Lower leg skin (tissue), 4 donors: ENCODE data around the gene NOTCH4. TPM values are rescaled to one million over a fixed set of nuclear protein-coding genes. Genes with fewer than 3 reads are reported as not detected.

ENCODE experiments used
- DNase-seq, 2 donors: peaks; one replicate each; pipeline ENCODE4 v3.0.0-alpha.2; 2019; ENCODE audit warnings: low spot score in 2 of 2
- H3K4me3 ChIP-seq: fragments of 200-600 bp; sonication (generic); 2 replicates; pipeline ENCODE4 v1.5.1; 2017; ENCODE audit warnings: mild to moderate bottlenecking, low read depth; ENCODE audit not compliant: poor library complexity, severe bottlenecking
- POLR2A ChIP-seq, 2 donors: fragments of 450-650 bp; IDR thresholded peaks; one replicate each; pipeline ENCODE4 v1.6.1; 2016 to 2017; ENCODE audit warnings: antibody characterized with exemption in 2 of 2, mild to moderate bottlenecking in 1 of 2, moderate library complexity in 1 of 2
- WGBS, 2 donors: methylation state at CpG; one replicate each; pipeline ENCODE4 v1.1.5; 2018; 5-methylcytosine and 5-hydroxymethylcytosine counted together
- intact Hi-C: fragments of 100-400 bp; cut with DNase I; formaldehyde crosslinking; loops from one replicate; pipeline ENCODE4 v1.15.0; 2023; ENCODE audit warnings: low total_unique reads
- total RNA-seq, 4 donors: library from RNA; depleted of rRNA; stranded (reverse); fragments of >200 nt; gene quantifications; one replicate each; pipeline ENCODE4 v1.1.0, GENCODE V29; 2016
- TF ChIP-seq, protein P1 (sequence below), 3 donors: fragments of 450-650 bp; IDR thresholded peaks; one replicate each; pipeline ENCODE4 v1.5.1; 2016; ENCODE audit warnings: antibody characterized with exemption in 3 of 3, mild to moderate bottlenecking in 3 of 3, moderate library complexity in 2 of 3

Gene NOTCH4
- total RNA-seq, 4 donors from 2014 or later: 6.3 to 10.4 (median 7.8) TPM

GRCh38 chr6:32177788-32178546 lies 45.9 kb downstream of the NOTCH4 start, which contains the start of gene RNF5:
RNF5 (plus strand) TSS chr6:32178405; CDS start chr6:32178512, 107 bp downstream.
- TF ChIP-seq POLR2A (IDR thresholded peaks at IDR 0.05): no peak
- TF ChIP-seq, protein P1, sequence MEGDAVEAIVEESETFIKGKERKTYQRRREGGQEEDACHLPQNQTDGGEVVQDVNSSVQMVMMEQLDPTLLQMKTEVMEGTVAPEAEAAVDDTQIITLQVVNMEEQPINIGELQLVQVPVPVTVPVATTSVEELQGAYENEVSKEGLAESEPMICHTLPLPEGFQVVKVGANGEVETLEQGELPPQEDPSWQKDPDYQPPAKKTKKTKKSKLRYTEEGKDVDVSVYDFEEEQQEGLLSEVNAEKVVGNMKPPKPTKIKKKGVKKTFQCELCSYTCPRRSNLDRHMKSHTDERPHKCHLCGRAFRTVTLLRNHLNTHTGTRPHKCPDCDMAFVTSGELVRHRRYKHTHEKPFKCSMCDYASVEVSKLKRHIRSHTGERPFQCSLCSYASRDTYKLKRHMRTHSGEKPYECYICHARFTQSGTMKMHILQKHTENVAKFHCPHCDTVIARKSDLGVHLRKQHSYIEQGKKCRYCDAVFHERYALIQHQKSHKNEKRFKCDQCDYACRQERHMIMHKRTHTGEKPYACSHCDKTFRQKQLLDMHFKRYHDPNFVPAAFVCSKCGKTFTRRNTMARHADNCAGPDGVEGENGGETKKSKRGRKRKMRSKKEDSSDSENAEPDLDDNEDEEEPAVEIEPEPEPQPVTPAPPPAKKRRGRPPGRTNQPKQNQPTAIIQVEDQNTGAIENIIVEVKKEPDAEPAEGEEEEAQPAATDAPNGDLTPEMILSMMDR (IDR thresholded peaks at IDR 0.05): no peak
- H3K4me3 ChIP-seq: peak within 1 kb of the TSS; percentile 50
- peak; percentile 99 for DNase-seq
- WGBS, 2 donors: 0 to 1% methylated on average over 33 of the region's 33 CpGs
- intact Hi-C loops: no loop called here

DNA sequence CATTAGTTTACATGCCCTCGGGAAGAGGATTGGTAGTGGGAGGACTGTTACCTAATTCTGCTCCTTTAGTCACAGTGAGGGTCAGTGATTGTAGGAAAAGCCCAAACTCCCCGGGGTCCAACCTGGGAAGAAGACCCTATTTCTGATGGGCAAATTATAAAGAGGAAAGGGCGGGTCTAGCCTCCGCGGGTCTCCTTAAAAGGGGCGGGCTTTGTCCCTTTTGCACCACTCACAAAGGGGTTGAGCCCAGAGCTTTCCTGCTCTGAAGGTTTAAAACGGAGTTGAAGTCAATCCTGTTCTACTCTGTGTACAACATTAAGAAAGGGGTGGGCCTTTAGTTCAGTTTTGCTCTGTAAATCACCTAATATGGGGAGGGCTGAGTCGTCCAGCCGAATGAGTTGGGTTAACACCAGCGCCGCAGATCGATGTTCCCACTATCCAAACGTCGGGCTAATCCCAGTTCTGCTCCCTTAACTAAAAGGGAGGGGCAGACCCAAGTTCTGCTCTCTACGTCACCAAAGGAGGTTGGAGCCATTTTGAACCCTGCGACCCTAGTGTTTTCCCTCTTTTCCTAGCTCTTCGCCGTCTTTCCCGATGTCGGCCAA lies 46.6 kb downstream of the NOTCH4 start:
- TF ChIP-seq, protein P1 (IDR thresholded peaks at IDR 0.05): no peak
- no peak for TF ChIP-seq POLR2A (IDR thresholded peaks at IDR 0.05)
- no peak for DNase-seq
- peak overlapping the region; percentile 17 for H3K4me3 ChIP-seq
- 0 to 1% methylated on average over 20 of the region's 20 CpGs for WGBS, 2 donors
- intact Hi-C loops: no loop called here

- TF ChIP-seq, protein P1 (IDR thresholded peaks at IDR 0.05): no peak
- no peak for TF ChIP-seq POLR2A (IDR thresholded peaks at IDR 0.05)
- intact Hi-C loops: no loop called here
- WGBS, 2 donors: 13 to 14% methylated on average over 5 of the region's 5 CpGs
- DNase-seq: no peak
- H3K4me3 ChIP-seq: no peak overlapping the region
Measured at GRCh38 chr6:32176476-32177182, 47.2 kb downstream of the NOTCH4 start.

DNA sequence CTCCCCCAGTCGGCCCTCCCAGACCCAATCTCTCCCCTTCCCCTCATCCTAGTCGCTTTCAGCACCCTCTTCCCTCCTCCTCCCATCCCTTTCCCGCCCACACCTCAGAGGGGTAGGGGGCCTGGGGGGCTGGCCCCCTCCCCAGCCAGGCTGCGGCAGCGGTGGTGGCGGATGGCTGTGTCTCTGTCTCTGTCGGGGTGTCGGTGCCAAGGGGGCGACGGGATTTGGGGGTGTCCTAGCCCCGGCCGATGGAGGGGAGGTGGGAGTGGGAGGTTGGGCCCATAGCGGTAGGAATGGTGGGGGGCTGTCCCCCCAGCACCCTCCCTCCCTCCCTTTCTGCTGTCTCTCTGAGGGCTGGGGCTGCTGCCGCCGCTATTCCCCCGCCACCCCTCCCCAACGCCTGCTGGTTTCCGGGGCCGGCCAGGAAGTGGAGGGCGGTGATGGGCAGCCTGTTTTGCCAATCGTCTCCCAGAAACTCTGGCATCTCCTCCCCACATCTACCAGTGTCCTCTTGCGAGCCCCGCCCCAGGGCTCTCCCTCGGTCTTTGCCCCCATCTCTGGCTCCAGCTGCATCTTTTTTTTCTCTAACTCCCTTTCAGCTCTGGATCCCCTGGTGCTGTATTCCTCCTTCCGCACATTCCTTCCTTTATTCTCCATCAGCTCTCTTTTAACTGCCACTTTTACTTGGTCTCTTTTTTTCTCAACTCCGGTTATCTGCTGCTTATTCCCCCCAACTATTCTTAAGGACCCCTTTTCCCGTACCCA lies 48.0 kb downstream of the NOTCH4 start, which contains the start of gene AGPAT1:
AGPAT1 (minus strand) TSS at position 374 of the 765 bp plus-strand sequence. CDS start 4,588 bp downstream, outside the sequence.
- peak within 1 kb of the TSS; percentile 77 for H3K4me3 ChIP-seq
- peak; percentile 96 to 99 for DNase-seq
- intact Hi-C loops: no loop called here
- peak in 1 of 2 donors; percentile 39 for TF ChIP-seq POLR2A (IDR thresholded peaks at IDR 0.05)
- TF ChIP-seq, protein P1 (IDR thresholded peaks at IDR 0.05): no peak
- WGBS, 2 donors: 0 to 1% methylated on average over 24 to 27 of the region's 27 CpGs

DNA sequence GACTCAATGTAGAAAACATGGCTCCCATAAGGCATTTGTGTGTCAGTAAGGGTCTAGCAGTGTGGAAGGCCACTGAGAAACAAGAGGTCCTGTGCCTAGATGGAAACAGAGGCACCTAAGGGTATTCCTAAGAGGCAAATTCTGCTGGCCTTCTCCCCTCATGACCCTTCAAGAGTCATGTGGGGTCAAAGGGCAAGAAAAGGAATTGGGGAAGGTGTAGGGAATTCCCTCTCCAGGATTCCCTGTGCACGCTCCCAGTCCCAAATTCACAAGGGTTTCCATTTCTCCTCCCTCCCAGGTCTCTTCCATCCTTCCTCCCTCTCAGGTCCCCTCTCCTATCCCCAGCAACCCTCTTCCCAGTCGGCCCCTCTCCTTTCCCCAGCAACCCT lies 48.6 kb downstream of the NOTCH4 start:
- WGBS, 2 donors: 6 to 16% methylated on average over 2 of the region's 2 CpGs
- intact Hi-C loops: no loop called here
- H3K4me3 ChIP-seq: peak overlapping the region; percentile 77
- TF ChIP-seq POLR2A (IDR thresholded peaks at IDR 0.05): no peak
- TF ChIP-seq, protein P1 (IDR thresholded peaks at IDR 0.05): no peak
- DNase-seq: no peak
